ENCODE data around the gene EPHA8.

DNA sequence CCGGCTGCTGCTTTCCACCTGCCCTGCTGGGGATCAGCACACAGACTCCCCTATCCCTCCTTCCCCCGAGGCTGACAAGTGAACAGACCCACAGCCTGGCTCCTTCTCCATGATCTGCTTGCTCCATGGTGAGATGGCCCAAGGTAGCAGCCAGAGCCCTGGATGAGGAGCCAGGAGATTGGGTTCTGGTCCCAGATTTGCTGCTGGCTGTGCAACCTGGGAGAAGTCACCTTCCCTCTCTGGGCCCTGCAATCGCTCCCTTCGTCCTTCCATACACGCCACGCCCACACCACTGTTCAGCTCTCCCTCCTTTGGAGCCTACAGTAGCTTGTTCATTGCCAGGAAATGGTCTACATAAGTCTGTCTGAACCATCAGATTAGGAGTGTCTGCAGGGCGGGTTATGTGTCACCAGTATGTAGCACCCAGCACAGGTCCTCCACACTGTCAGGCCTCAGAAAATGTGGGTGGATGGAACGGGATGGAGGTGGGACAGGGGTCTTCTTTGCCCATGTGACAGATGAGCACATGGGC is 9.2 kb upstream of the EPHA8 start:
- TF ChIP-seq POLR2A (IDR thresholded peaks at IDR 0.05; ENCODE audit: low read length), result no peak
- TF ChIP-seq GATA1 (IDR thresholded peaks at IDR 0.05; ENCODE audit: low read depth, low read length), result no peak

Data from erythroblast (primary cell).